HepG2 (cell line): ENCODE measurements around the gene HES7. TPM values are rescaled to one million over a fixed set of nuclear protein-coding genes. Genes with fewer than 3 reads are reported as not detected.

ENCODE experiments used
- AGO1 ChIP-seq: fragments of 200-400 bp; formaldehyde crosslinking; IDR thresholded peaks from 2 replicates; pipeline ENCODE4 v1.6.1; 2017; ENCODE audit warnings: mild to moderate bottlenecking, low read depth, low read length, moderate library complexity; ENCODE audit not compliant: poor library complexity, severe bottlenecking
- CBX5 ChIP-seq: sonication (generic); formaldehyde crosslinking; IDR thresholded peaks from 2 replicates; pipeline ENCODE4 v1.4.0; 2020; ENCODE audit warnings: missing genetic modification reagents, borderline replicate concordance
- ETV5 ChIP-seq: IDR thresholded peaks from 2 replicates; pipeline ENCODE4 v1.6.1; 2018; ENCODE audit warnings: missing biosample characterization, missing genetic modification reagents, inconsistent platforms, borderline replicate concordance
- FOXJ3 ChIP-seq: sonication (generic); formaldehyde crosslinking; IDR thresholded peaks from 2 replicates; pipeline ENCODE4 v1.4.0; 2020; ENCODE audit warnings: missing genetic modification reagents, mild to moderate bottlenecking, borderline replicate concordance
- GABPB1 ChIP-seq: IDR thresholded peaks from 2 replicates; pipeline ENCODE4 v1.6.1; 2016; ENCODE audit warnings: mild to moderate bottlenecking, missing genetic modification reagents, moderate library complexity, missing compliant biosample characterization
- HOXA7 ChIP-seq: sonication (generic); formaldehyde crosslinking; IDR thresholded peaks from 2 replicates; pipeline ENCODE4 v1.8.1; 2022; ENCODE audit warnings: mild to moderate bottlenecking, missing genetic modification reagents, moderate library complexity
- ISL2 ChIP-seq: sonication (generic); formaldehyde crosslinking; IDR thresholded peaks from 2 replicates; pipeline ENCODE4 v1.5.0; 2020; ENCODE audit warnings: missing genetic modification reagents
- MZF1 ChIP-seq: sonication (generic); formaldehyde crosslinking; IDR thresholded peaks from 2 replicates; pipeline ENCODE4 v1.8.1; 2023; ENCODE audit warnings: mild to moderate bottlenecking, missing genetic modification reagents, borderline replicate concordance
- PRMT3 ChIP-seq: sonication (generic); formaldehyde crosslinking; IDR thresholded peaks from 2 replicates; pipeline ENCODE4 v1.8.1; 2022; ENCODE audit warnings: low read depth, mild to moderate bottlenecking, moderate library complexity, missing genetic modification reagents, borderline replicate concordance
- SALL1 ChIP-seq: sonication (generic); formaldehyde crosslinking; IDR thresholded peaks from 2 replicates; pipeline ENCODE4 v1.8.0; 2022; ENCODE audit warnings: mild to moderate bottlenecking, missing genetic modification reagents
- ZNF441 ChIP-seq: sonication (generic); formaldehyde crosslinking; IDR thresholded peaks from 2 replicates; pipeline ENCODE4 v1.7.0; 2021; ENCODE audit warnings: missing genetic modification reagents, borderline replicate concordance
- ZNF768 ChIP-seq: sonication (generic); formaldehyde crosslinking; IDR thresholded peaks from 2 replicates; pipeline ENCODE4 v1.4.0; 2020; ENCODE audit warnings: missing genetic modification reagents
- ZNF782 ChIP-seq: sonication (generic); formaldehyde crosslinking; IDR thresholded peaks from 2 replicates; pipeline ENCODE4 v1.4.0; 2020; ENCODE audit warnings: missing genetic modification reagents, mild to moderate bottlenecking, borderline replicate concordance
- polyA plus RNA-seq, 8 experiments: library from polyadenylated mRNA; depleted of rRNA in 3 of 8; stranded (reverse) in 7 of 8; unstranded in 1 of 8; fragments of >200 nt; fragmentation: Illumina TruSeq in 4 of 8; extraction: Trizol in 4 of 8; gene quantifications; 2 replicates each; pipeline versions ENCODE4 v1.2.1 to v1.2.3, GENCODE V29; 2011 to 2016; ENCODE audit warnings: low read depth in 4 of 8, missing spikeins in 1 of 8, mixed read lengths in 1 of 8; ENCODE audit not compliant: insufficient read depth in 1 of 8
- total RNA-seq, 5 experiments: library from RNA; depleted of rRNA; stranded (reverse); fragments of >200 nt; fragmentation: Illumina TruSeq; extraction: Trizol; gene quantifications; 2 replicates each; pipeline ENCODE4 v1.2.3, GENCODE V29; 2016; ENCODE audit warnings: low read depth in 1 of 5
- TF ChIP-seq, protein P1 (sequence below): sonication (generic); formaldehyde crosslinking; conservative IDR thresholded peaks from 2 replicates; pipeline ENCODE4 v1.4.0; 2020; ENCODE audit warnings: mild to moderate bottlenecking, missing genetic modification reagents, moderate library complexity
- TF ChIP-seq, protein P2 (sequence below): sonication (generic); formaldehyde crosslinking; IDR thresholded peaks from 2 replicates; pipeline ENCODE4 v1.8.0; 2022; ENCODE audit warnings: mild to moderate bottlenecking, missing genetic modification reagents
- TF ChIP-seq, protein P3 (sequence below): sonication (generic); formaldehyde crosslinking; IDR thresholded peaks from 2 replicates; pipeline ENCODE4 v1.4.0; 2020; ENCODE audit warnings: mild to moderate bottlenecking, missing genetic modification reagents
- TF ChIP-seq, protein P4 (sequence below): sonication (generic); formaldehyde crosslinking; IDR thresholded peaks from 2 replicates; pipeline ENCODE4 v1.4.0; 2020; ENCODE audit warnings: mild to moderate bottlenecking, missing genetic modification reagents
- TF ChIP-seq, protein P5 (sequence below): sonication (generic); formaldehyde crosslinking; IDR thresholded peaks from 2 replicates; pipeline ENCODE4 v1.9.0; 2021; ENCODE audit warnings: missing genetic modification reagents, borderline replicate concordance
- TF ChIP-seq, protein P6 (sequence below): sonication (generic); formaldehyde crosslinking; IDR thresholded peaks from 2 replicates; pipeline ENCODE4 v1.4.0; 2020; ENCODE audit warnings: missing genetic modification reagents

HES7 gene
- total and polyA plus RNA-seq, 2 of the 13 experiments (the other 11 are each of a cell fraction or from before 2014, with no cell fraction given): not detected

DNA sequence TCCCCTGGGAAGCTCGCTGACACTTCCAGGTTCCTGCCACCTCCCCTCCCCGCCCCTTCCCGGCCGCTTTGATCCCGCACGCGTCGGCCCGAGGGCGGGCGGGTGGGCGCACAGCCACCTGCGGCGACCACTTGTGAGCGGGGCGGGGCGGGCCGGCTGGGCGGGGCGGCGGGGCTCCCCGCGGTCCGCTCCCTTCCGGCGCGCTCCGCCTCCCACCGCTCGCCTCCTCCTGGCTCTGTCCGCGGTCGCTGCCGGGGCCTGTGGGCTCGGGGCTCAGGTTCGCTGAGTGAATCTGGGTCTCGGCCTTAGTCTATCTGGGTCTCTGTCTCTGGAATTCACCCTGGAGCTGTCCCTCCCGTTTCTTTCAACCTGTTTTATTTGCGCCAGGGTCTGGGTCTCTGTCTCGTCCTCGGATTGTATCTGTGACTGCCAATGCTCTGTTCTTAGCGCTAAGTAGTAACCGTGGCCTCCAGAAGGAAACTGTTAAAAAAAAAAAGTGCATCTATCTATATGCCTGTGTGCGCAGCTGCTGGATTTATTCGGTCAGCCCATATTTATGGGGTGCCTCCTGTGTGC, 2.7 kb upstream of the HES7 start (continued):
- TF ChIP-seq, protein P1, sequence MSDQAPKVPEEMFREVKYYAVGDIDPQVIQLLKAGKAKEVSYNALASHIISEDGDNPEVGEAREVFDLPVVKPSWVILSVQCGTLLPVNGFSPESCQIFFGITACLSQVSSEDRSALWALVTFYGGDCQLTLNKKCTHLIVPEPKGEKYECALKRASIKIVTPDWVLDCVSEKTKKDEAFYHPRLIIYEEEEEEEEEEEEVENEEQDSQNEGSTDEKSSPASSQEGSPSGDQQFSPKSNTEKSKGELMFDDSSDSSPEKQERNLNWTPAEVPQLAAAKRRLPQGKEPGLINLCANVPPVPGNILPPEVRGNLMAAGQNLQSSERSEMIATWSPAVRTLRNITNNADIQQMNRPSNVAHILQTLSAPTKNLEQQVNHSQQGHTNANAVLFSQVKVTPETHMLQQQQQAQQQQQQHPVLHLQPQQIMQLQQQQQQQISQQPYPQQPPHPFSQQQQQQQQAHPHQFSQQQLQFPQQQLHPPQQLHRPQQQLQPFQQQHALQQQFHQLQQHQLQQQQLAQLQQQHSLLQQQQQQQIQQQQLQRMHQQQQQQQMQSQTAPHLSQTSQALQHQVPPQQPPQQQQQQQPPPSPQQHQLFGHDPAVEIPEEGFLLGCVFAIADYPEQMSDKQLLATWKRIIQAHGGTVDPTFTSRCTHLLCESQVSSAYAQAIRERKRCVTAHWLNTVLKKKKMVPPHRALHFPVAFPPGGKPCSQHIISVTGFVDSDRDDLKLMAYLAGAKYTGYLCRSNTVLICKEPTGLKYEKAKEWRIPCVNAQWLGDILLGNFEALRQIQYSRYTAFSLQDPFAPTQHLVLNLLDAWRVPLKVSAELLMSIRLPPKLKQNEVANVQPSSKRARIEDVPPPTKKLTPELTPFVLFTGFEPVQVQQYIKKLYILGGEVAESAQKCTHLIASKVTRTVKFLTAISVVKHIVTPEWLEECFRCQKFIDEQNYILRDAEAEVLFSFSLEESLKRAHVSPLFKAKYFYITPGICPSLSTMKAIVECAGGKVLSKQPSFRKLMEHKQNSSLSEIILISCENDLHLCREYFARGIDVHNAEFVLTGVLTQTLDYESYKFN: no peak
- TF ChIP-seq, protein P2, sequence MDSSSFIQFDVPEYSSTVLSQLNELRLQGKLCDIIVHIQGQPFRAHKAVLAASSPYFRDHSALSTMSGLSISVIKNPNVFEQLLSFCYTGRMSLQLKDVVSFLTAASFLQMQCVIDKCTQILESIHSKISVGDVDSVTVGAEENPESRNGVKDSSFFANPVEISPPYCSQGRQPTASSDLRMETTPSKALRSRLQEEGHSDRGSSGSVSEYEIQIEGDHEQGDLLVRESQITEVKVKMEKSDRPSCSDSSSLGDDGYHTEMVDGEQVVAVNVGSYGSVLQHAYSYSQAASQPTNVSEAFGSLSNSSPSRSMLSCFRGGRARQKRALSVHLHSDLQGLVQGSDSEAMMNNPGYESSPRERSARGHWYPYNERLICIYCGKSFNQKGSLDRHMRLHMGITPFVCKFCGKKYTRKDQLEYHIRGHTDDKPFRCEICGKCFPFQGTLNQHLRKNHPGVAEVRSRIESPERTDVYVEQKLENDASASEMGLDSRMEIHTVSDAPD: no peak
- TF ChIP-seq PRMT3 (CRISPR knock-in tag) (no peak), GABPB1 (CRISPR knock-in tag) (peak; percentile 56), ISL2 (CRISPR knock-in tag) (no peak), ETV5 (0 out of 2 replicates have a peak, but pooled peaks have one; percentile 9), FOXJ3 (no peak), ZNF782 (CRISPR knock-in tag) (no peak), CBX5 (CRISPR knock-in tag) (no peak), SALL1 (no peak), HOXA7 (no peak), AGO1 (no peak), ZNF441 (CRISPR knock-in tag) (peak; percentile 31; the same call in 1 of the 2 replicates), ZNF768 (CRISPR knock-in tag) (no peak), MZF1 (CRISPR knock-in tag) (no peak)
- TF ChIP-seq, protein P3, sequence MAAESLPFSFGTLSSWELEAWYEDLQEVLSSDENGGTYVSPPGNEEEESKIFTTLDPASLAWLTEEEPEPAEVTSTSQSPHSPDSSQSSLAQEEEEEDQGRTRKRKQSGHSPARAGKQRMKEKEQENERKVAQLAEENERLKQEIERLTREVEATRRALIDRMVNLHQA (CRISPR knock-in tag): no peak
- TF ChIP-seq, protein P4, sequence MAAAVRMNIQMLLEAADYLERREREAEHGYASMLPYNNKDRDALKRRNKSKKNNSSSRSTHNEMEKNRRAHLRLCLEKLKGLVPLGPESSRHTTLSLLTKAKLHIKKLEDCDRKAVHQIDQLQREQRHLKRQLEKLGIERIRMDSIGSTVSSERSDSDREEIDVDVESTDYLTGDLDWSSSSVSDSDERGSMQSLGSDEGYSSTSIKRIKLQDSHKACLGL (CRISPR knock-in tag): no peak
- TF ChIP-seq, protein P5, sequence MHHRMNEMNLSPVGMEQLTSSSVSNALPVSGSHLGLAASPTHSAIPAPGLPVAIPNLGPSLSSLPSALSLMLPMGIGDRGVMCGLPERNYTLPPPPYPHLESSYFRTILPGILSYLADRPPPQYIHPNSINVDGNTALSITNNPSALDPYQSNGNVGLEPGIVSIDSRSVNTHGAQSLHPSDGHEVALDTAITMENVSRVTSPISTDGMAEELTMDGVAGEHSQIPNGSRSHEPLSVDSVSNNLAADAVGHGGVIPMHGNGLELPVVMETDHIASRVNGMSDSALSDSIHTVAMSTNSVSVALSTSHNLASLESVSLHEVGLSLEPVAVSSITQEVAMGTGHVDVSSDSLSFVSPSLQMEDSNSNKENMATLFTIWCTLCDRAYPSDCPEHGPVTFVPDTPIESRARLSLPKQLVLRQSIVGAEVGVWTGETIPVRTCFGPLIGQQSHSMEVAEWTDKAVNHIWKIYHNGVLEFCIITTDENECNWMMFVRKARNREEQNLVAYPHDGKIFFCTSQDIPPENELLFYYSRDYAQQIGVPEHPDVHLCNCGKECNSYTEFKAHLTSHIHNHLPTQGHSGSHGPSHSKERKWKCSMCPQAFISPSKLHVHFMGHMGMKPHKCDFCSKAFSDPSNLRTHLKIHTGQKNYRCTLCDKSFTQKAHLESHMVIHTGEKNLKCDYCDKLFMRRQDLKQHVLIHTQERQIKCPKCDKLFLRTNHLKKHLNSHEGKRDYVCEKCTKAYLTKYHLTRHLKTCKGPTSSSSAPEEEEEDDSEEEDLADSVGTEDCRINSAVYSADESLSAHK (CRISPR knock-in tag): no peak
- TF ChIP-seq, protein P6, sequence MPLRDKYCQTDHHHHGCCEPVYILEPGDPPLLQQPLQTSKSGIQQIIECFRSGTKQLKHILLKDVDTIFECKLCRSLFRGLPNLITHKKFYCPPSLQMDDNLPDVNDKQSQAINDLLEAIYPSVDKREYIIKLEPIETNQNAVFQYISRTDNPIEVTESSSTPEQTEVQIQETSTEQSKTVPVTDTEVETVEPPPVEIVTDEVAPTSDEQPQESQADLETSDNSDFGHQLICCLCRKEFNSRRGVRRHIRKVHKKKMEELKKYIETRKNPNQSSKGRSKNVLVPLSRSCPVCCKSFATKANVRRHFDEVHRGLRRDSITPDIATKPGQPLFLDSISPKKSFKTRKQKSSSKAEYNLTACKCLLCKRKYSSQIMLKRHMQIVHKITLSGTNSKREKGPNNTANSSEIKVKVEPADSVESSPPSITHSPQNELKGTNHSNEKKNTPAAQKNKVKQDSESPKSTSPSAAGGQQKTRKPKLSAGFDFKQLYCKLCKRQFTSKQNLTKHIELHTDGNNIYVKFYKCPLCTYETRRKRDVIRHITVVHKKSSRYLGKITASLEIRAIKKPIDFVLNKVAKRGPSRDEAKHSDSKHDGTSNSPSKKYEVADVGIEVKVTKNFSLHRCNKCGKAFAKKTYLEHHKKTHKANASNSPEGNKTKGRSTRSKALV (CRISPR knock-in tag): no peak
